COR-L47 (cell line): ENCODE results near the gene ZNF33A.
"Not testable (repeated sequence)": the region's sequence is repeated elsewhere in the genome, so short reads cannot be mapped to it uniquely, and the experiment has no call there.

ENCODE experiments used
- DNase-seq: peaks from one replicate; lab custom pipeline; 2025; lab: John Stamatoyannopoulos, UW

ZNF33A gene

GRCh38 chr10:38045129-38045528, 34.7 kb downstream of the ZNF33A start:
- no peak for DNase-seq

GRCh38 chr10:38047666-38048065, 37.2 kb downstream of the ZNF33A start:
- DNase-seq, result no peak

GRCh38 chr10:38050212-38050611, 39.7 kb downstream of the ZNF33A start:
- no peak for DNase-seq

GRCh38 chr10:38054361-38054797, 43.9 kb downstream of the ZNF33A start:
- no peak for DNase-seq

GRCh38 chr10:38055274-38055894, 44.9 kb downstream of the ZNF33A start:
- DNase-seq, result not testable (repeated sequence)

- not testable (repeated sequence) for DNase-seq
Observed at GRCh38 chr10:38069663-38070062, 59.2 kb downstream of the ZNF33A start.

GRCh38 chr10:38070501-38070900, 60.0 kb downstream of the ZNF33A start:
- DNase-seq, result no peak

GRCh38 chr10:38072552-38072951, 62.1 kb downstream of the ZNF33A start:
- DNase-seq, result no peak

- DNase-seq, result no peak
Observed at GRCh38 chr10:38076687-38077086, 66.2 kb downstream of the ZNF33A start.

- not testable (repeated sequence) for DNase-seq
Observed at GRCh38 chr10:38093318-38093717, 82.8 kb downstream of the ZNF33A start.

GRCh38 chr10:38093816-38094157, 83.3 kb downstream of the ZNF33A start:
- DNase-seq, result no peak

GRCh38 chr10:38094158-38094926, 83.9 kb downstream of the ZNF33A start, which contains the start of gene ZNF37A:
Gene ZNF37A, plus strand, starts transcription at chr10:38094337. Its CDS starts 2,281 bp downstream, at chr10:38096618.
- peak; percentile 82 for DNase-seq

GRCh38 chr10:38094927-38095574, 84.6 kb downstream of the ZNF33A start:
- DNase-seq, result no peak

- DNase-seq, result no peak
Observed at GRCh38 chr10:38102880-38103279, 92.4 kb downstream of the ZNF33A start.

GRCh38 chr10:38103756-38104155, 93.3 kb downstream of the ZNF33A start:
- DNase-seq, result no peak

- DNase-seq, result no peak
Observed at GRCh38 chr10:38112159-38112558, 101.7 kb downstream of the ZNF33A start.
